Common myeloid progenitor, CD34-positive (primary cell): ENCODE results near the gene TWIST1.

ENCODE experiments used
- CTCF ChIA-PET: fragments of 350-600 bp; sonication (Branson Sonifier 250); formaldehyde crosslinking; loops from one replicate; lab custom pipeline; 2021; ENCODE audit warnings: antibody characterized with exemption; lab: Charles Lee
- POLR2A ChIA-PET: fragments of 350-600 bp; sonication (Branson Sonifier 250); formaldehyde crosslinking; loops from one replicate; lab custom pipeline; 2021; ENCODE audit warnings: antibody characterized with exemption; lab: Charles Lee
- DNase-seq, 3 donors: peaks; one replicate each; pipeline versions ENCODE4 v3.0.0 to v3.0.0-alpha.2; 2013
- H3K27ac ChIP-seq, 2 experiments: 1 replicate in 1 of 2; 2 replicates in 1 of 2; pipeline ENCODE4 v1.7.0; 2013; ENCODE audit warnings: inconsistent platforms in 2 of 2, low read length in 2 of 2, mild to moderate bottlenecking in 2 of 2, low read depth in 1 of 2, moderate library complexity in 1 of 2; ENCODE audit not compliant: severe bottlenecking in 2 of 2, insufficient read depth in 1 of 2, poor library complexity in 1 of 2
- H3K27me3 ChIP-seq, 5 experiments: replicated peaks in 2 of 5; 1 replicate in 3 of 5; 2 replicates in 2 of 5; pipeline versions ENCODE4 v1.6.1 to v1.7.0; 2013; ENCODE audit warnings: low read length in 4 of 5, mild to moderate bottlenecking in 2 of 5, moderate library complexity in 2 of 5, inconsistent platforms in 1 of 5; ENCODE audit not compliant: insufficient read depth in 5 of 5, control insufficient read depth in 4 of 5
- H3K36me3 ChIP-seq, 4 experiments: 1 replicate in 2 of 4; 2 replicates in 2 of 4; pipeline versions ENCODE4 v1.6.1 to v1.7.0; 2013; ENCODE audit warnings: low read length in 3 of 4, control low read depth in 1 of 4, mild to moderate bottlenecking in 1 of 4; ENCODE audit not compliant: control insufficient read depth in 4 of 4, insufficient read depth in 4 of 4
- H3K4me1 ChIP-seq, 4 experiments: 1 replicate in 3 of 4; 2 replicates in 1 of 4; pipeline versions ENCODE4 v1.6.1 to v1.7.1; 2013; ENCODE audit warnings: low read length in 3 of 4, mild to moderate bottlenecking in 3 of 4, control low read depth in 1 of 4, inconsistent platforms in 1 of 4, moderate library complexity in 1 of 4; ENCODE audit not compliant: control insufficient read depth in 4 of 4, insufficient read depth in 4 of 4; ENCODE audit errors: control extremely low read depth in 1 of 4
- H3K4me3 ChIP-seq, 7 experiments: 1 replicate in 4 of 7; 2 replicates in 3 of 7; pipeline versions ENCODE4 v1.5.1 to v1.7.0; 2013; ENCODE audit warnings: mild to moderate bottlenecking in 7 of 7, low read length in 6 of 7, moderate library complexity in 6 of 7, inconsistent platforms in 2 of 7, low read depth in 2 of 7, control low read depth in 1 of 7; ENCODE audit not compliant: insufficient read depth in 4 of 7, control insufficient read depth in 1 of 7; ENCODE audit errors: extremely low read depth in 1 of 7
- H3K9me3 ChIP-seq, 5 experiments: 1 replicate in 4 of 5; 2 replicates in 1 of 5; pipeline versions ENCODE4 v1.6.1 to v1.7.1; 2013; ENCODE audit warnings: low read length in 4 of 5, mild to moderate bottlenecking in 2 of 5, inconsistent platforms in 1 of 5, low read depth in 1 of 5, moderate library complexity in 1 of 5; ENCODE audit not compliant: control insufficient read depth in 4 of 5, insufficient read depth in 2 of 5; ENCODE audit errors: control extremely low read depth in 1 of 5
- WGBS: methylation state at CpG from one replicate; pipeline ENCODE4 v1.1.5; 2013; ENCODE audit not compliant: insufficient coverage; 5-methylcytosine and 5-hydroxymethylcytosine counted together

TWIST1 gene

DNA sequence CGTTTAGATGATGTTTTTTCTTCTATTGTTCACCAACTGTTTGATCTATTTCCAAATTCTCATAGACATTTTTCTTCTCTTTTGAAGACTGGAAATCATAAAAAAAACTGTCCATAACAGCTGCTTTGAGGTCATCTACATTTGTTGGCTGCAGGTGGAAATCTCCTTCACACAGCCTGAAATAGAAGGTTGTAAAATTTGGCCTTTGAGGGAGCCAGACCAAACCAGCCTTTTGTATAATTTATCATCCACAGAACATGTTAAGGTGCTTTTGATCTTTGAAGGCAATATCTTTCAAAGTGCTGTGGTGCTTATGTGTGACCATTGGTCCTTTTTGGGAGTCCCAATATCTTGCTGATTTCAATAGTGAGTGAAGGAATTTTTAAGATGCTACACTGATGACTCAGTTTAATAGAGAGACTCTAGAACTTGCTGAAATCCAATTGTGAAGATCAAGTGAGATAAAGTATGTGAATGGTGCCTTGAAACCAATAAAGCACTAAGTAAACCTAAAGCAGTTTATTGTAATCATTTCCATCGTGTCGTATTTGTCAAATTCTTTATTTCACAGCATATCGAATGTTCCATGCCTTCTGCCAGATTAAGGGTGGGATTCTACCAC, 22.4 kb upstream of the TWIST1 start:
- no peaks in the 10 kb centered on the region for H3K9me3 ChIP-seq
- H3K36me3 ChIP-seq = no peaks in the 10 kb centered on the region
- peaks cover 0 to 14% (median 9%) of the 10 kb centered on the region in 4 experiments for H3K4me1 ChIP-seq
- DNase-seq = no peak
- ChIA-PET POLR2A (no interaction called here), CTCF (interaction anchor here (1.2 to 1.4 kb wide), 2 partner anchors 18 to 20 kb away, joined by 5 to 6 read pairs; no protein-coding TSS in a partner anchor)
- no peak overlapping the region for H3K4me3 ChIP-seq
- no peak overlapping the region for H3K27ac ChIP-seq
- WGBS = 95% methylated on average over 4 of the region's 4 CpGs
- peaks cover 17 to 49% (median 29%) of the 10 kb centered on the region in 5 experiments for H3K27me3 ChIP-seq

- Histone ChIP-seq H3K27me3 (peaks cover 0 to 5% (median 0%) of the 10 kb centered on the region in 5 experiments), H3K4me3 (no peak overlapping the region), H3K9me3 (no peaks in the 10 kb centered on the region), H3K27ac (no peak overlapping the region), H3K36me3 (no peaks in the 10 kb centered on the region), H3K4me1 (no peaks in the 10 kb centered on the region)
- ChIA-PET POLR2A (no interaction called here), CTCF (no interaction called here)
- WGBS = 40% methylated on average over 1 of the region's 4 CpGs
- no peak for DNase-seq
Observed at GRCh38 chr7:19133886-19134285, 16.4 kb upstream of the TWIST1 start.

- H3K27me3 ChIP-seq = peaks cover 0 to 5% (median 0%) of the 10 kb centered on the region in 5 experiments
- CTCF ChIA-PET = no interaction called here
- POLR2A ChIA-PET = no interaction called here
Observed at GRCh38 chr7:19133390-19133789, 16.0 kb upstream of the TWIST1 start.

DNA sequence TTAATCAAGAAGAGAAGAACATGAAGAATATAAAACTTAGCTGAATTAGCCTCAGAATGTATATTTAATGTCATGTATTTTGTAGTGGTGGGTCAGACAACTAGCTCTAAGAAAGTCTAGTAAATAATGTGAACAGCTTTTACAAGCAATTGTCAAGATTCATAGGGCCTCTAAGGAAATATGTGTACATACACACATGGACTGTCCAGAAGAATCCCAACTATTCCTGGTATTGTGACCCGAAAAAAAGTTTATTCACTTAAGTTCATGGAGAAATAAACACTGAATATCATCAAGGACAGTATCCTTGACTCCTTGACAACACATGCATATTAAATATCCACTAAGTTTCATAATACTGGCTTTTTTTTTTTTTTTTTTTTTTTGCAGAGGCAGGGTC, 11.4 kb upstream of the TWIST1 start:
- H3K27me3 ChIP-seq = peaks cover 0 to 4% (median 2%) of the 10 kb centered on the region in 5 experiments
- H3K4me3 ChIP-seq = no peak overlapping the region
- H3K9me3 ChIP-seq = no peaks in the 10 kb centered on the region
- CTCF ChIA-PET = no interaction called here
- H3K27ac ChIP-seq = no peak overlapping the region
- no CpG with 5 or more reads among the region's 1 CpG for WGBS
- no peaks in the 10 kb centered on the region for H3K4me1 ChIP-seq
- DNase-seq = no peak
- no peaks in the 10 kb centered on the region for H3K36me3 ChIP-seq
- POLR2A ChIA-PET = no interaction called here

More at GRCh38 chr7:19133390-19133789, 16.0 kb upstream of the TWIST1 start:
- WGBS = 90% methylated on average over 2 of the region's 4 CpGs
- Histone ChIP-seq H3K36me3 (no peaks in the 10 kb centered on the region), H3K9me3 (no peaks in the 10 kb centered on the region), H3K27ac (no peak overlapping the region), H3K4me1 (no peaks in the 10 kb centered on the region), H3K4me3 (no peak overlapping the region)
- no peak for DNase-seq

- ChIA-PET CTCF (interaction anchor here (0.6 to 3.0 kb wide), 16 partner anchors 14 to 1666 kb away, joined by 3 to 14 read pairs (median 3); partner anchors contain the start of gene SP8), POLR2A (interaction anchor here (1.1 kb wide), 1 partner anchor 48 kb away, joined by 3 read pairs; no protein-coding TSS in a partner anchor)
- Histone ChIP-seq H3K4me1 (peaks cover 0 to 20% (median 16%) of the 10 kb centered on the region in 4 experiments), H3K36me3 (no peaks in the 10 kb centered on the region), H3K4me3 (no peak overlapping the region), H3K27me3 (peaks cover 30 to 48% (median 33%) of the 10 kb centered on the region in 5 experiments), H3K9me3 (peaks cover 0 to 2% (median 0%) of the 10 kb centered on the region in 5 experiments), H3K27ac (no peak overlapping the region)
- WGBS = no CpG with 5 or more reads among the region's 2 CpGs
- DNase-seq = peak; percentile 58 to 63 (median 62)
Observed at GRCh38 chr7:19121977-19122588, 4.6 kb upstream of the TWIST1 start.

DNA sequence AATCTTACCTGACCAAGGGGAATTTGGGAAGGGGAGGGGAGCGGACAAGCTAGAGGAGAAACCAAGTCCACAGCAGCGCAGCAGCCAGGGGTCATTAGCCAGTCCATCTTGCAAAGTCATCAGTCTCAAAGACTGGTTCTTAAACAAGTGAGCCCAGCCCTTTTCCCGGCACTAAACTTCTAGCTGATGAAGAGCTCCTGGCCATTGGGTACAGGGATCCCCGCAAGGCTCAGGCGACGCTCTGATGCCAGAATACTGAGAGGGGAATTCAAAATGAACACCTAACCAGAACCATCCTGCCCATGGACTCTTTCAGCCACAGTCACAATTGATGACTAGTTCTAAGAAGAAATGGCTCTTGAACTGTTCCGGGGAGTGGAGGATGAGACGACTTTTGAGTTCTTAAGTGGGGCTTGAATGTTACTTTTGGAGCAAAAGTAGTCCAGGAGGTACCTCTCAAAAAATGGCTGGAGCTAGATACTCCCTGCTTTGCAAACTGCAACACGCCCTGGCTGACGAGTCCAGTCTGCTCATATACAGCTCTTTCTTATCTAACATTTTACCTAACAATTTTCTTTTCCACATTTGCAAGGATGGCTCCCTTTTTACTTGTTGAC, 2.5 kb upstream of the TWIST1 start:
- H3K27me3 ChIP-seq = peaks cover 36 to 68% (median 47%) of the 10 kb centered on the region in 5 experiments
- ChIA-PET CTCF (interaction anchor here (1.0 to 1.9 kb wide), 8 partner anchors 10 to 1669 kb away, joined by 3 to 7 read pairs (median 5); no protein-coding TSS in a partner anchor), POLR2A (no interaction called here)
- 20% methylated on average over 6 of the region's 10 CpGs for WGBS
- DNase-seq = peak in 2 of 3 donors; percentile 20 to 23
- H3K9me3 ChIP-seq = peaks cover 0 to 2% (median 0%) of the 10 kb centered on the region in 5 experiments
- H3K36me3 ChIP-seq = no peaks in the 10 kb centered on the region
- no peak overlapping the region for H3K4me3 ChIP-seq
- peaks cover 0 to 31% (median 27%) of the 10 kb centered on the region in 4 experiments for H3K4me1 ChIP-seq
- no peak overlapping the region for H3K27ac ChIP-seq
